Tibial artery (tissue), 4 donors: ENCODE measurements around the gene SNX8.

Experiments used
- DNase-seq, 2 donors: peaks; one replicate each; pipeline ENCODE4 v3.0.0-alpha.2; 2019
- H3K27ac ChIP-seq, 2 donors: fragments of 200-600 bp; sonication (generic) in 1 of 2; 1 replicate in 1 of 2; 2 replicates in 1 of 2; pipeline ENCODE4 v1.5.1; 2018 to 2019; ENCODE audit warnings: mild to moderate bottlenecking in 1 of 2
- H3K27me3 ChIP-seq, 2 donors: fragments of 200-600 bp; sonication (generic) in 1 of 2; one replicate each; pipeline versions ENCODE4 v1.5.1 to v1.6.0; 2016 to 2019
- H3K36me3 ChIP-seq, 3 donors: fragments of 200-600 bp; sonication (generic) in 2 of 3; one replicate each; pipeline ENCODE4 v1.5.1; 2016 to 2019; ENCODE audit warnings: mild to moderate bottlenecking in 2 of 3
- H3K4me1 ChIP-seq, 4 donors: fragments of 200-600 bp; sonication (generic) in 2 of 4; 1 replicate in 3 of 4; 2 replicates in 1 of 4; pipeline ENCODE4 v1.5.1; 2016 to 2019
- H3K4me3 ChIP-seq, 2 donors: fragments of 200-600 bp; sonication (generic) in 1 of 2; 1 replicate in 1 of 2; 2 replicates in 1 of 2; pipeline ENCODE4 v1.5.1; 2018 to 2019; ENCODE audit warnings: mild to moderate bottlenecking in 2 of 2
- H3K9me3 ChIP-seq, 3 donors: fragments of 200-600 bp; sonication (generic) in 1 of 3; one replicate each; pipeline ENCODE4 v1.5.1; 2016 to 2019
- CTCF ChIP-seq, 2 experiments: fragments of 200-600 bp in 1 of 2; fragments of 450-650 bp in 1 of 2; IDR thresholded peaks; one replicate each; pipeline ENCODE4 v1.5.1; 2017 to 2019; ENCODE audit warnings: antibody characterized with exemption in 2 of 2, mild to moderate bottlenecking in 1 of 2, moderate library complexity in 1 of 2
- intact Hi-C: fragments of 100-400 bp; cut with DNase I; formaldehyde crosslinking; loops from one replicate; pipeline ENCODE4 v1.15.0; 2023; ENCODE audit warnings: low total_unique reads

SNX8 gene

GRCh38 chr7:2230882-2231281 is 83.4 kb downstream of the SNX8 start:
- intact Hi-C loops = loop anchor here (10.0 kb wide), 1 partner anchor 84 kb away; the partner anchor contains the start of gene SNX8
- no peak overlapping the region for H3K27ac ChIP-seq

GRCh38 chr7:2230226-2230625 is 84.0 kb downstream of the SNX8 start:
- H3K9me3 ChIP-seq = no peaks in the 10 kb centered on the region
- intact Hi-C loops = loop anchor here (10.0 kb wide), 1 partner anchor 85 kb away; the partner anchor contains the start of gene SNX8
- no peak overlapping the region for H3K27ac ChIP-seq
- no peak for TF ChIP-seq CTCF (IDR thresholded peaks at IDR 0.05)
- no peak overlapping the region for H3K4me3 ChIP-seq
- H3K36me3 ChIP-seq = peaks cover 15 to 53% (median 37%) of the 10 kb centered on the region in 3 donors
- no peak for DNase-seq
- peaks cover 0 to 31% (median 14%) of the 10 kb centered on the region in 4 donors for H3K4me1 ChIP-seq
- no peaks in the 10 kb centered on the region for H3K27me3 ChIP-seq

More at GRCh38 chr7:2230882-2231281, 83.4 kb downstream of the SNX8 start:
- H3K9me3 ChIP-seq = no peaks in the 10 kb centered on the region
- DNase-seq = no peak
- peaks cover 15 to 51% (median 34%) of the 10 kb centered on the region in 3 donors for H3K36me3 ChIP-seq
- H3K4me3 ChIP-seq = peak overlapping the region in 1 of 2 donors; percentile 88
- TF ChIP-seq CTCF (IDR thresholded peaks at IDR 0.05) = no peak
- no peaks in the 10 kb centered on the region for H3K27me3 ChIP-seq
- peaks cover 0 to 31% (median 14%) of the 10 kb centered on the region in 4 donors for H3K4me1 ChIP-seq

- Histone ChIP-seq H3K4me3 (no peak overlapping the region), H3K27me3 (no peaks in the 10 kb centered on the region), H3K27ac (no peak overlapping the region), H3K36me3 (peaks cover 12 to 53% (median 37%) of the 10 kb centered on the region in 3 donors), H3K4me1 (peaks cover 0 to 31% (median 14%) of the 10 kb centered on the region in 4 donors), H3K9me3 (no peaks in the 10 kb centered on the region)
- TF ChIP-seq CTCF (IDR thresholded peaks at IDR 0.05) = no peak
- no peak for DNase-seq
- intact Hi-C loops = no loop called here
These were observed 84.8 kb downstream of the SNX8 start for GRCh38 chr7:2229467-2229866.

GRCh38 chr7:2228921-2229320 is 85.3 kb downstream of the SNX8 start:
- TF ChIP-seq CTCF (IDR thresholded peaks at IDR 0.05) = no peak
- Histone ChIP-seq H3K4me1 (peaks cover 0 to 31% (median 14%) of the 10 kb centered on the region in 4 donors), H3K36me3 (peaks cover 12 to 56% (median 35%) of the 10 kb centered on the region in 3 donors), H3K4me3 (no peak overlapping the region), H3K9me3 (no peaks in the 10 kb centered on the region), H3K27ac (no peak overlapping the region), H3K27me3 (no peaks in the 10 kb centered on the region)
- no peak for DNase-seq
- intact Hi-C loops = no loop called here

GRCh38 chr7:2227699-2228098 is 86.5 kb downstream of the SNX8 start:
- TF ChIP-seq CTCF (IDR thresholded peaks at IDR 0.05) = no peak
- Histone ChIP-seq H3K4me3 (no peak overlapping the region), H3K36me3 (peaks cover 12 to 68% (median 40%) of the 10 kb centered on the region in 3 donors)

More at GRCh38 chr7:2227699-2228098, 86.5 kb downstream of the SNX8 start:
- Histone ChIP-seq H3K4me1 (peaks cover 0 to 25% (median 9%) of the 10 kb centered on the region in 4 donors), H3K27ac (no peak overlapping the region), H3K27me3 (no peaks in the 10 kb centered on the region), H3K9me3 (no peaks in the 10 kb centered on the region)
- intact Hi-C loops = no loop called here
- DNase-seq = no peak
